SK-N-SH (cell line): ENCODE results near the gene HOXB8. TPM values are rescaled to one million over a fixed set of nuclear protein-coding genes. Genes with fewer than 3 reads are reported as not detected.

ENCODE experiments used
- CTCF ChIA-PET: fragments of 300-600, 350-600 bp; formaldehyde crosslinking; extraction: SDS; loops from one replicate; lab custom pipeline; 2021; lab: Yijun Ruan, JAX
- POLR2A ChIA-PET: fragments of 350-600 bp; sonication (Branson Sonifier 250); formaldehyde crosslinking; extraction: SDS; loops from one replicate; lab custom pipeline; 2020; ENCODE audit warnings: antibody characterized with exemption, inconsistent platforms; lab: Yijun Ruan, JAX
- DNase-seq: peaks from one replicate; pipeline ENCODE4 v3.0.0; 2012
- H2AFZ ChIP-seq: fragments of 200-600 bp; sonication (generic); 2 replicates; pipeline ENCODE4 v1.8.1; 2016; ENCODE audit warnings: antibody characterized with exemption, mild to moderate bottlenecking, low read depth
- H3F3A ChIP-seq: fragments of 200-600 bp; sonication (generic); replicated peaks from 2 replicates; pipeline ENCODE3; 2016; ENCODE audit warnings: antibody characterized with exemption, mild to moderate bottlenecking; ENCODE audit not compliant: insufficient read depth
- H3K27ac ChIP-seq, 2 experiments: fragments of 200-500 bp in 1 of 2; fragments of 200-600 bp in 1 of 2; sonication (Bioruptor generic) in 1 of 2; sonication (generic), shearing (Covaris generic) in 1 of 2; 2 replicates each; pipeline versions ENCODE4 v1.5.1 to v1.6.1; 2014 to 2016; ENCODE audit warnings: low read depth in 2 of 2, inconsistent platforms in 1 of 2, low read length in 1 of 2, mild to moderate bottlenecking in 1 of 2, mixed read lengths in 1 of 2
- H3K27me3 ChIP-seq: fragments of 200-600 bp; sonication (generic), shearing (Covaris generic); 2 replicates; pipeline ENCODE4 v1.6.1; 2016; ENCODE audit warnings: mixed run types; ENCODE audit not compliant: insufficient read depth
- H3K36me3 ChIP-seq, 2 experiments: fragments of 200-500 bp in 1 of 2; fragments of 200-600 bp in 1 of 2; sonication (Bioruptor generic) in 1 of 2; sonication (generic) in 1 of 2; replicated peaks in 1 of 2; 2 replicates each; pipeline versions ENCODE3 to v1.5.1; 2014 to 2016; ENCODE audit warnings: low read length in 1 of 2, mild to moderate bottlenecking in 1 of 2; ENCODE audit not compliant: insufficient read depth in 2 of 2, control insufficient read depth in 1 of 2
- H3K4me1 ChIP-seq, 2 experiments: fragments of 200-500 bp in 1 of 2; fragments of 200-600 bp in 1 of 2; sonication (Bioruptor generic) in 1 of 2; sonication (generic), shearing (Covaris generic) in 1 of 2; 2 replicates each; pipeline versions ENCODE4 v1.5.1 to v1.6.1; 2014 to 2016; ENCODE audit warnings: low read depth in 1 of 2, low read length in 1 of 2, mixed run types in 1 of 2; ENCODE audit not compliant: insufficient read depth in 2 of 2, control insufficient read depth in 1 of 2
- H3K4me2 ChIP-seq: fragments of 200-600 bp; sonication (generic), shearing (Covaris generic); 2 replicates; pipeline ENCODE4 v1.6.1; 2017; ENCODE audit warnings: mixed run types
- H3K4me3 ChIP-seq, 2 experiments: fragments of 200-500 bp in 1 of 2; fragments of 200-600 bp in 1 of 2; sonication (Bioruptor generic) in 1 of 2; sonication (generic), shearing (Covaris generic) in 1 of 2; 2 replicates each; pipeline versions ENCODE4 v1.5.1 to v1.8.1; 2014 to 2016; ENCODE audit warnings: low read depth in 2 of 2, inconsistent platforms in 1 of 2, low read length in 1 of 2, mild to moderate bottlenecking in 1 of 2, mixed read lengths in 1 of 2, moderate library complexity in 1 of 2
- H3K79me2 ChIP-seq: fragments of 200-600 bp; sonication (generic); 2 replicates; pipeline ENCODE4 v1.8.1; 2017; ENCODE audit warnings: mild to moderate bottlenecking; ENCODE audit not compliant: insufficient read depth
- H3K9ac ChIP-seq: fragments of 200-600 bp; sonication (generic); 2 replicates; pipeline ENCODE4 v1.6.1; 2017; ENCODE audit warnings: mixed run types
- H3K9me2 ChIP-seq: fragments of 200-600 bp; sonication (generic); 2 replicates; pipeline ENCODE4 v1.6.1; 2017; ENCODE audit warnings: mixed run types
- H3K9me3 ChIP-seq: fragments of 200-600 bp; sonication (generic); 2 replicates; pipeline ENCODE4 v1.6.1; 2017; ENCODE audit warnings: mixed run types, mild to moderate bottlenecking, moderate library complexity
- H4K20me1 ChIP-seq: fragments of 200-600 bp; sonication (generic); 2 replicates; pipeline ENCODE4 v1.6.1; 2017; ENCODE audit warnings: mild to moderate bottlenecking, mixed run types; ENCODE audit not compliant: insufficient read depth
- ELF1 ChIP-seq: IDR thresholded peaks from 2 replicates; pipeline ENCODE4 v1.4.0; 2012
- GABPA ChIP-seq: IDR thresholded peaks from 2 replicates; pipeline ENCODE4 v1.4.0; 2012; ENCODE audit warnings: low read depth, mild to moderate bottlenecking
- GATA2 ChIP-seq: sonication (generic); formaldehyde crosslinking; IDR thresholded peaks from 2 replicates; pipeline ENCODE4 v1.5.0; 2020; ENCODE audit warnings: mild to moderate bottlenecking, missing genetic modification reagents
- JUND ChIP-seq: IDR thresholded peaks from 2 replicates; pipeline ENCODE4 v1.4.0; 2012
- NFIC ChIP-seq: IDR thresholded peaks from 2 replicates; pipeline ENCODE4 v1.4.0; 2012; ENCODE audit warnings: borderline replicate concordance
- PBX3 ChIP-seq: IDR thresholded peaks from 2 replicates; pipeline ENCODE4; 2012
- POLR2AphosphoS5 ChIP-seq: IDR thresholded peaks from 2 replicates; pipeline ENCODE4 v1.6.1; 2012; ENCODE audit warnings: low read depth, low read length
- RFX5 ChIP-seq: IDR thresholded peaks from 2 replicates; pipeline ENCODE4 v1.6.1; 2012; ENCODE audit warnings: mild to moderate bottlenecking, improper control_type of control experiment, low read length
- RXRA ChIP-seq: IDR thresholded peaks from 2 replicates; pipeline ENCODE4 v1.4.0; 2012; ENCODE audit warnings: low read depth, mild to moderate bottlenecking, borderline replicate concordance
- SMC3 ChIP-seq: IDR thresholded peaks from 2 replicates; pipeline ENCODE4 v1.6.1; 2012; ENCODE audit warnings: low read depth, low read length, improper control_type of control experiment
- TAF1 ChIP-seq: IDR thresholded peaks from 2 replicates; pipeline ENCODE4 v1.6.1; 2012; ENCODE audit warnings: low read depth, mild to moderate bottlenecking, low read length, moderate library complexity, borderline replicate concordance
- YY1 ChIP-seq: IDR thresholded peaks from 2 replicates; pipeline ENCODE4 v1.4.0; 2012; ENCODE audit warnings: low read depth, mild to moderate bottlenecking
- WGBS: methylation state at CpG from one replicate; pipeline ENCODE4 v1.1.6; 2017; ENCODE audit warnings: low lambda C conversion rate; 5-methylcytosine and 5-hydroxymethylcytosine counted together
- polyA plus RNA-seq, 3 experiments: library from polyadenylated mRNA; depleted of rRNA; stranded (reverse); fragments of >200 nt; gene quantifications; 2 replicates each; pipeline ENCODE4 v1.2.3, GENCODE V29; 2012
- TF ChIP-seq, protein P1 (sequence below): fragments of 200-600 bp; sonication (generic); IDR thresholded peaks from 2 replicates; pipeline ENCODE4 v1.6.1; 2017; ENCODE audit warnings: antibody characterized with exemption, mild to moderate bottlenecking, moderate library complexity
- TF ChIP-seq, protein P2 (sequence below): IDR thresholded peaks from 2 replicates; pipeline ENCODE4 v1.4.0; 2012; ENCODE audit warnings: low read depth, borderline replicate concordance

Gene HOXB8
- polyA plus RNA-seq, 1 of the 3 experiments (the other 2 are of a cell fraction) = not detected

GRCh38 chr17:48629411-48629759 lies 14.3 kb upstream of the HOXB8 start (continued):
- TF ChIP-seq PBX3 = no peak
- no peak for TF ChIP-seq YY1
- TF ChIP-seq NFIC = no peak
- no peak for TF ChIP-seq SMC3

GRCh38 chr17:48628649-48629410 lies 13.7 kb upstream of the HOXB8 start:
- H3K27me3 ChIP-seq = peaks cover 98% of the 10 kb centered on the region
- H3K36me3 ChIP-seq = no peaks in the 10 kb centered on the region
- H3K9me2 ChIP-seq = no peaks in the 10 kb centered on the region
- ChIA-PET POLR2A (no interaction called here), CTCF (interaction anchor here (1.0 to 2.4 kb wide), 3 partner anchors 10 to 602 kb away, joined by 3 to 23 read pairs (median 3); no protein-coding TSS in a partner anchor)
- no peak overlapping the region for H3K9ac ChIP-seq
- H3K79me2 ChIP-seq = no peaks in the 10 kb centered on the region
- TF ChIP-seq, protein P1, sequence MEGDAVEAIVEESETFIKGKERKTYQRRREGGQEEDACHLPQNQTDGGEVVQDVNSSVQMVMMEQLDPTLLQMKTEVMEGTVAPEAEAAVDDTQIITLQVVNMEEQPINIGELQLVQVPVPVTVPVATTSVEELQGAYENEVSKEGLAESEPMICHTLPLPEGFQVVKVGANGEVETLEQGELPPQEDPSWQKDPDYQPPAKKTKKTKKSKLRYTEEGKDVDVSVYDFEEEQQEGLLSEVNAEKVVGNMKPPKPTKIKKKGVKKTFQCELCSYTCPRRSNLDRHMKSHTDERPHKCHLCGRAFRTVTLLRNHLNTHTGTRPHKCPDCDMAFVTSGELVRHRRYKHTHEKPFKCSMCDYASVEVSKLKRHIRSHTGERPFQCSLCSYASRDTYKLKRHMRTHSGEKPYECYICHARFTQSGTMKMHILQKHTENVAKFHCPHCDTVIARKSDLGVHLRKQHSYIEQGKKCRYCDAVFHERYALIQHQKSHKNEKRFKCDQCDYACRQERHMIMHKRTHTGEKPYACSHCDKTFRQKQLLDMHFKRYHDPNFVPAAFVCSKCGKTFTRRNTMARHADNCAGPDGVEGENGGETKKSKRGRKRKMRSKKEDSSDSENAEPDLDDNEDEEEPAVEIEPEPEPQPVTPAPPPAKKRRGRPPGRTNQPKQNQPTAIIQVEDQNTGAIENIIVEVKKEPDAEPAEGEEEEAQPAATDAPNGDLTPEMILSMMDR = no peak
- TF ChIP-seq RFX5 = no peak
- no peak for TF ChIP-seq JUND
- no peak for TF ChIP-seq GABPA
- TF ChIP-seq, protein P2, sequence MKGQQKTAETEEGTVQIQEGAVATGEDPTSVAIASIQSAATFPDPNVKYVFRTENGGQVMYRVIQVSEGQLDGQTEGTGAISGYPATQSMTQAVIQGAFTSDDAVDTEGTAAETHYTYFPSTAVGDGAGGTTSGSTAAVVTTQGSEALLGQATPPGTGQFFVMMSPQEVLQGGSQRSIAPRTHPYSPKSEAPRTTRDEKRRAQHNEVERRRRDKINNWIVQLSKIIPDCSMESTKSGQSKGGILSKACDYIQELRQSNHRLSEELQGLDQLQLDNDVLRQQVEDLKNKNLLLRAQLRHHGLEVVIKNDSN = no peak
- no peak for TF ChIP-seq POLR2AphosphoS5
- no peak for TF ChIP-seq ELF1
- TF ChIP-seq RXRA = no peak
- no peak for TF ChIP-seq SMC3
- no peak for TF ChIP-seq TAF1
- TF ChIP-seq GATA2 (CRISPR knock-in tag) = no peak
- DNase-seq = no peak
- H3K27ac ChIP-seq = no peak overlapping the region
- peaks cover 3% of the 10 kb centered on the region; the same call in 1 of the 2 replicates for H4K20me1 ChIP-seq
- 9% methylated on average over 5 of the region's 5 CpGs for WGBS
- H3K4me3 ChIP-seq = no peak overlapping the region
- no peaks in the 10 kb centered on the region for H3K9me3 ChIP-seq
- H3K4me1 ChIP-seq = no peaks in the 10 kb centered on the region
- no peak overlapping the region for H2AFZ ChIP-seq
- no peak overlapping the region for H3K4me2 ChIP-seq
- no peaks in the 10 kb centered on the region for H3F3A ChIP-seq
